GM23248 (cell line): ENCODE data around the gene COQ9. TPM values are rescaled to one million over a fixed set of nuclear protein-coding genes. Genes with fewer than 3 reads are reported as not detected.

Experiments
- DNase-seq: peaks from one replicate; pipeline ENCODE4 v3.0.0-alpha.2; 2015
- H2AFZ ChIP-seq: fragments of 200-600 bp; sonication (generic); 2 replicates; pipeline ENCODE4 v1.6.1; 2016; ENCODE audit warnings: antibody characterized with exemption
- H3F3A ChIP-seq: fragments of 200-600 bp; sonication (generic); 2 replicates; pipeline ENCODE4 v1.6.1; 2016; ENCODE audit warnings: mild to moderate bottlenecking, antibody characterized with exemption, mixed run types; ENCODE audit not compliant: insufficient read depth
- H3K27ac ChIP-seq: fragments of 200-600 bp; sonication (generic); 2 replicates; pipeline ENCODE4 v1.5.1; 2016; ENCODE audit warnings: mild to moderate bottlenecking
- H3K27me3 ChIP-seq: fragments of 200-600 bp; sonication (generic); replicated peaks from 2 replicates; pipeline ENCODE4 v1.6.1; 2016; ENCODE audit warnings: mild to moderate bottlenecking; ENCODE audit not compliant: insufficient read depth
- H3K36me3 ChIP-seq: fragments of 200-600 bp; sonication (generic); 2 replicates; pipeline ENCODE4 v1.6.1; 2016; ENCODE audit warnings: low read depth, mild to moderate bottlenecking
- H3K4me1 ChIP-seq: fragments of 200-600 bp; sonication (generic); 2 replicates; pipeline ENCODE4 v1.6.1; 2016; ENCODE audit warnings: mild to moderate bottlenecking; ENCODE audit not compliant: insufficient read depth
- H3K4me2 ChIP-seq: fragments of 200-600 bp; sonication (generic); one replicate; pipeline ENCODE4 v1.6.1; 2016; ENCODE audit warnings: mild to moderate bottlenecking; ENCODE audit not compliant: unreplicated experiment
- H3K4me3 ChIP-seq: fragments of 200-600 bp; sonication (generic); 2 replicates; pipeline ENCODE4 v1.5.1; 2016; ENCODE audit warnings: mild to moderate bottlenecking
- H3K79me2 ChIP-seq: fragments of 200-600 bp; sonication (generic); 2 replicates; pipeline ENCODE4 v1.6.1; 2016; ENCODE audit warnings: mild to moderate bottlenecking; ENCODE audit not compliant: insufficient read depth
- H3K9ac ChIP-seq: fragments of 200-600 bp; sonication (generic); 2 replicates; pipeline ENCODE4 v1.6.1; 2016; ENCODE audit warnings: mild to moderate bottlenecking
- H3K9me2 ChIP-seq: fragments of 200-600 bp; sonication (generic); 2 replicates; pipeline ENCODE4 v1.6.1; 2016; ENCODE audit warnings: mixed run types, mild to moderate bottlenecking, moderate library complexity; ENCODE audit not compliant: insufficient read depth
- H3K9me3 ChIP-seq: fragments of 200-600 bp; sonication (generic); one replicate; pipeline ENCODE4 v1.6.1; 2017; ENCODE audit warnings: low read depth
- H4K20me1 ChIP-seq: fragments of 200-600 bp; sonication (generic); 2 replicates; pipeline ENCODE4 v1.6.0; 2016; ENCODE audit not compliant: insufficient read depth
- EZH2 ChIP-seq: fragments of 200-600 bp; sonication (generic); IDR thresholded peaks from 2 replicates; pipeline ENCODE4 v1.6.1; 2018; ENCODE audit warnings: antibody characterized with exemption, mild to moderate bottlenecking; ENCODE audit not compliant: insufficient read depth, poor library complexity, severe bottlenecking
- EZH2phosphoT487 ChIP-seq: fragments of 200-600 bp; sonication (generic); IDR thresholded peaks from 2 replicates; pipeline ENCODE4 v1.6.1; 2018; ENCODE audit warnings: antibody characterized with exemption, moderate library complexity, mild to moderate bottlenecking, low read depth; ENCODE audit not compliant: insufficient read depth
- WGBS, 2 experiments: methylation state at CpG; one replicate each; pipeline ENCODE4 v1.1.6; 2015 to 2017; ENCODE audit warnings: low lambda C conversion rate in 2 of 2, low coverage in 1 of 2; ENCODE audit errors: missing lambda C conversion rate in 2 of 2; 5-methylcytosine and 5-hydroxymethylcytosine counted together
- in situ Hi-C: fragments of 300-500 bp; cut with MboI; formaldehyde crosslinking; loops from 2 replicates; pipeline ENCODE4 v1.15.0; 2020
- polyA plus RNA-seq: library from polyadenylated mRNA; unstranded; fragments of >200 nt; fragmentation: Nextera tagmentation; extraction: Ambion mirVana; gene quantifications from 2 replicates; pipeline ENCODE4 v1.2.1, GENCODE V29; 2016
- total RNA-seq: library from RNA; depleted of rRNA; stranded (reverse); fragments of >200 nt; shearing (Covaris generic); gene quantifications from 2 replicates; pipeline ENCODE4 v1.2.3, GENCODE V29; 2014

Gene COQ9
- total and polyA plus RNA-seq, 2 experiments from 2014 or later: 41.3 to 41.8 TPM

DNA sequence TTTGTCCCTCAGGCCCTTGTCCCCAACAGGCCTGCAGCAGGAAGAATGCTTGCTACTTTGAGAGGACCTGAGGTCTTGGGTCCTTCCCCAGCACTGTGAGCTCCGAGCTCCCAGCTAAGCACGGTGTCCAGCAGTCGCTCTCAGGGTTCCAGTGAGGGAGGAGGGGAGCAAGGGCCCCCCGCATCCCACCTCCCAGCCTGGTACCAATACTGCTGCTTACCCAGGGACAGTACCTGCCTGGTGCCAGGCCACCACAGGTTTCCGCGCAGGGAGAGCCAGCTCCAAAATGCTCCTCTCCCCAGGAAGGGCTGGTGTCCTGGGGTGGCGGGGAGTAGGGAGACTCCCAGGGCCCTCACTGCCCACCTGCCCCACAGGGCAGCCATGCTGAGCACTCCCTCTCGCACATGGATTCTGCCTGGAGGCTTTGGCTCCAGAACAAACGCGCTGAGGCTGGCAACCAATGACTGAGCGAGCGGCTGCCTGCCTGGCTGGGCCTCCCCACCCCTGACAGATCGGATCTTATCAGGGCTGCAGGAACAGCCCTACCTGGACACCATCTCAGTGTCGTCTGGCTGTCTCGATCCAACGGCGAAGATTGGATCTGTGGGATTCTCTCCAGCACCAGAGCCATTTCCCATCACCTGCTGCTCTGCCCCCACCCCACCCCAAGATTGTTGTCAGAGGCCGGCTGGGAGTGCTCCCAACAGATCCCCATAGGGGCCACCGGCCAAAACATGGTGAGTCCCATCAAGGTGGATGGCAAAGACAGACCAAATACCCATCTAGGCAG, 36.6 kb downstream of the COQ9 start:
- Histone ChIP-seq H3K79me2 (peaks cover 19% of the 10 kb centered on the region), H3F3A (0 out of 2 replicates have a peak, but pooled peaks cover 10% of the 10 kb centered on the region), H3K4me3 (no peak overlapping the region), H2AFZ (no peak overlapping the region), H3K9me3 (no peaks in the 10 kb centered on the region), H3K9me2 (no peaks in the 10 kb centered on the region), H3K4me1 (peaks cover 30% of the 10 kb centered on the region), H3K9ac (no peak overlapping the region), H4K20me1 (no peaks in the 10 kb centered on the region), H3K27me3 (no peaks in the 10 kb centered on the region), H3K4me2 (no peak overlapping the region), H3K27ac (no peak overlapping the region), H3K36me3 (no peaks in the 10 kb centered on the region)
- 89 to 92% methylated on average over 14 to 19 of the region's 19 CpGs for WGBS, 2 experiments
- in situ Hi-C loops: no loop called here
- no peak for DNase-seq
- TF ChIP-seq EZH2phosphoT487 (no peak), EZH2 (no peak)

DNA sequence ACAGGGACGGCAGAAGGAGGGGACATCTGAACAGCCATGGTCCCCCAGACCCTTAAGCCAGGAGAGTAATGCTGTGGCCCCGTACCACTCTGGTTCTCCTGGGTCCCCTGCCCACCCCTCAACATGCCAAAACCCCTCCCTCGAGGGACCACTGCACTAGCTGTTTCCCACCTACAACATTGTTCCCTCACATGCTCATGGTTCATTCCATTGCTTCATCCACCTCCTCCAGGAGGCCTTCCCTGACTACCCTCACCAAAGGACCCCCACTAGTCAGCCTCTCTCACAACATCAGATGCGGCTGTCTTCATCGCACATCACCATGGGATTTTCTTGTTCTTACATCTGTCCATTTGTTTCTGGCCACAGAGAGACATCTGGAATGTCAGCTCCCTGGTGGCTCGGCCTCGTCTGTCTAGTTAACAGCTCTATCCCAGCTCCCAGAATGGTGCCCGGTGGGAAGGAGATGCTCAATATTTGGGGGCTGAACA, 37.3 kb downstream of the COQ9 start:
- TF ChIP-seq EZH2: no peak
- TF ChIP-seq EZH2phosphoT487: no peak
- 0 out of 2 replicates have a peak, but pooled peaks cover 10% of the 10 kb centered on the region for H3F3A ChIP-seq
- no peaks in the 10 kb centered on the region for H3K9me2 ChIP-seq
- no peak overlapping the region for H3K27ac ChIP-seq
- H3K27me3 ChIP-seq: no peaks in the 10 kb centered on the region
- in situ Hi-C loops: no loop called here
- H4K20me1 ChIP-seq: no peaks in the 10 kb centered on the region
- peak overlapping the region; percentile 96; the same call in 1 of the 2 replicates for H3K4me3 ChIP-seq
- WGBS, 2 experiments: 81 to 83% methylated on average over 8 of the region's 8 CpGs
- peak overlapping the region; percentile 98 for H3K9ac ChIP-seq
- H3K36me3 ChIP-seq: no peaks in the 10 kb centered on the region
- no peak overlapping the region for H2AFZ ChIP-seq
- H3K4me2 ChIP-seq: no peak overlapping the region
- H3K4me1 ChIP-seq: peaks cover 30% of the 10 kb centered on the region
- DNase-seq: no peak
- H3K9me3 ChIP-seq: no peaks in the 10 kb centered on the region
- peaks cover 13% of the 10 kb centered on the region for H3K79me2 ChIP-seq

DNA sequence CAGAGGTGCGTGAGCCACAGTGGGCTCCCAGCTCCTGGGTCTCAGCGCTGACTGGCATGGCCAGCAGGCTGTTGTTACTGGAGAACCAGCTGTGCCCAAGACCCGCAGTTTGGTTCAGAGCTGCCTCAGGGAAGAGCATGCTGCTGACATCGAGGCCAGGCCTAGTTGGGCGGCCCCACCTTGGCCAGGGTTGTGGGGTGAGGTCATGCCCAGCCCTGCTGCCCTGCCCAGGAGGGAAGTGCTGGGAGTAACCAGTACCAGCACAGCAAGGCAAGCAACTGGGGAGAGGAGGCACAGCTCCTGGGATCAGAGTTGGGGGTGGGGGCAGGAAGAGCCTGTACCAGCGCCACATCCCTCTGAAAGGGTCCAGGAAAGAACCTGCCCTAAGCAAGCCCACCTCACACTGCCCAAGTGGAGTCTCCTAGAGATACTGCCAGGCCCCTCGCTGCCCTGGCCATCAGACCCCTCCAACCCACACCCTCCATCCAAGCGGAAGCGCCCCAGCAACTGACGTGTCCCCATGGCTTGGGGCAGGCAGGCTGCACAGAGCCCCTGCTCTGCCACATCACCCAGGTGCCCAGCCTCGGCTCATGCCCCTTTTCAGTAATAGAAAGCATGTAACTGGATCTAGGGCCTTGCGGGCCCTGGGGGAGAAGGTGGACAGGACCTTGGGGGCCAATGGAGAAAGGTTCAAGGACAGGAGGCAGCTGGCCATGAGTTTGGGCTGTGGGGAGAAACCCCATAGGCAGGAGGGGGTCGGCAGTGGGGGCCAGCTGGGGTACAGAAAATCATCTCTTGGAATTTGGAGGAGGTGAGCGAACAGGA, 38.0 kb downstream of the COQ9 start:
- in situ Hi-C loops: no loop called here
- peak overlapping the region; percentile 79 for H2AFZ ChIP-seq
- 39 to 45% methylated on average over 13 to 14 of the region's 14 CpGs for WGBS, 2 experiments
- peak overlapping the region; percentile 98 for H3K4me2 ChIP-seq
- H4K20me1 ChIP-seq: no peaks in the 10 kb centered on the region
- no peaks in the 10 kb centered on the region for H3K9me3 ChIP-seq
- 0 out of 2 replicates have a peak, but pooled peaks cover 10% of the 10 kb centered on the region for H3F3A ChIP-seq
- TF ChIP-seq EZH2phosphoT487 (no peak), EZH2 (no peak)
- H3K9me2 ChIP-seq: no peaks in the 10 kb centered on the region
- peak overlapping the region; percentile 83 for H3K27ac ChIP-seq
- no peaks in the 10 kb centered on the region for H3K36me3 ChIP-seq
- H3K4me3 ChIP-seq: peak overlapping the region; percentile 96
- peak overlapping the region; percentile 98 for H3K9ac ChIP-seq
- H3K79me2 ChIP-seq: peaks cover 12% of the 10 kb centered on the region
- peaks cover 24% of the 10 kb centered on the region for H3K4me1 ChIP-seq
- H3K27me3 ChIP-seq: no peaks in the 10 kb centered on the region
- DNase-seq: peak; percentile 63

DNA sequence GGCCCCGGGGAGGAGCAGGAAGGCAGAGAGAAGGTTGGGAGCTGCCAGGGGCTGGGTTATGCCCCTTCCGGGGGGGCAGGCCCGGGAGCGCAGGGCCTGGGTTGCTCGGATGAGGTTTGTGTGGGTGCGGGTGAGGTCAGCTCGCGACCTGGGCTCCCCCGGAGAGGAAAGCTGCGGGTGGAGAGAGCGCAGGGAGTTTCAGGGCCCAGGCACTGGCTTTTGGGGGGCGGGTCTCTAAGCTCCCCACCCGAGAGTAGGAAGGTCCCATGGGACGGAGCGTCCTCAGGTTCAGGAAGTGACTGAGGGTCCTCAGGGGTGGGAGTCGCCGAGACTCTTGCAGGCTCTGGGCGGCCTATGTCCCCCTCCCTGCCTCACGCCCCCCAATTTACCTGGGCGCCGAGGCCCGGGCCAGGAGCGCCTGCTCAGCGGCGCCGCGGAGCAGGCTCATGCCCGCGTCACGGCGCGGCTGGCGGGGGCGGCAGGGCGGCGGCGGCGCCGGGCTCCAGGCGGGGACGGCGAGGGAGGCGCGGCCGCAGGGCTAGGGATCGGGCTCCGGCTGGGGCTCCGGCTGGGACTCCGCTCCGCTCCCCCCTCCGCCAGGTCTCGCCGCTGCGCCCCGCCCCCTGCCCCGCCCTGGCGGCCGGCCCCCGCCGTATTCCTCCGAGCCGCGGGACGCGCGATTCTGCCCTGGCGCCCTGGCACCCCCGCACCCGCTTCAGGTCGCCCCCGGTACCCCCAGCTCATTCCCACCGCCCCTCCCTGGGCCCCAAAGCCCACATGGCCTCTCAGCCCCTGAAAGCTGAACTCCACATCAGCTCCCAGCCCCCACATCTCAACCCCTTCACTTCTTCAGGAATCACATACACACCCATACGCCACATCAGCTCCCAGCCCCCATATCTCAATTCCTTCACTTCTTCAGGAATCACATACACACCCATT, 38.9 kb downstream of the COQ9 start, which contains the start of gene DOK4:
TSS of gene DOK4 (minus strand) at position 578 of the 942 bp plus-strand sequence. CDS start 6,986 bp downstream, outside the sequence.
- in situ Hi-C loops: no loop called here
- peak within 1 kb of the TSS; percentile 83 for H3K27ac ChIP-seq
- peak within 1 kb of the TSS; percentile 98 for H3K9ac ChIP-seq
- peaks cover 19% of the 10 kb centered on the region; the same call in 1 of the 2 replicates for H3K4me1 ChIP-seq
- H3K4me3 ChIP-seq: peak within 1 kb of the TSS; percentile 96
- H3K36me3 ChIP-seq: no peaks in the 10 kb centered on the region
- H3K27me3 ChIP-seq: no peaks in the 10 kb centered on the region
- H3K9me3 ChIP-seq: no peaks in the 10 kb centered on the region
- WGBS, 2 experiments: 2 to 4% methylated on average over 25 to 47 of the region's 73 CpGs
- 0 out of 2 replicates have a peak, but pooled peaks cover 6% of the 10 kb centered on the region for H3F3A ChIP-seq
- peak within 1 kb of the TSS; percentile 96 for H2AFZ ChIP-seq
- peak; percentile 94 for DNase-seq
- peaks cover 12% of the 10 kb centered on the region for H3K79me2 ChIP-seq
- TF ChIP-seq EZH2 (no peak), EZH2phosphoT487 (no peak)
- peak within 1 kb of the TSS; percentile 98 for H3K4me2 ChIP-seq
- no peaks in the 10 kb centered on the region for H4K20me1 ChIP-seq
- H3K9me2 ChIP-seq: no peaks in the 10 kb centered on the region
